Hepatocyte (in vitro differentiated cells): ENCODE data around the gene BAIAP3. TPM values are rescaled to one million over a fixed set of nuclear protein-coding genes. Genes with fewer than 3 reads are reported as not detected.

Experiments used
- DNase-seq: peaks from one replicate; pipeline ENCODE4 v3.0.0-alpha.2; 2016; ENCODE audit warnings: low spot score
- H2AFZ ChIP-seq: fragments of 200-600 bp; sonication (generic); 2 replicates; pipeline ENCODE4 v1.6.0; 2016; ENCODE audit warnings: antibody characterized with exemption, mild to moderate bottlenecking
- H3K27ac ChIP-seq: fragments of 200-600 bp; sonication (generic); 2 replicates; pipeline ENCODE4 v1.5.1; 2016; ENCODE audit warnings: mild to moderate bottlenecking
- H3K27me3 ChIP-seq: fragments of 200-600 bp; sonication (generic); 2 replicates; pipeline ENCODE4 v1.6.1; 2016
- H3K36me3 ChIP-seq: fragments of 200-600 bp; sonication (generic); replicated peaks from 2 replicates; pipeline ENCODE4 v1.5.1; 2016; ENCODE audit warnings: low read depth; ENCODE audit not compliant: insufficient read depth
- H3K4me1 ChIP-seq: fragments of 200-600 bp; sonication (generic); 2 replicates; pipeline ENCODE4 v1.5.1; 2016; ENCODE audit warnings: mild to moderate bottlenecking, moderate library complexity; ENCODE audit not compliant: insufficient read depth
- H3K4me2 ChIP-seq: fragments of 200-600 bp; sonication (generic); 2 replicates; pipeline ENCODE4 v1.6.0; 2016
- H3K4me3 ChIP-seq: fragments of 200-600 bp; sonication (generic); 2 replicates; pipeline ENCODE4 v1.5.1; 2016; ENCODE audit warnings: mild to moderate bottlenecking
- H3K79me2 ChIP-seq: fragments of 200-600 bp; sonication (generic); 2 replicates; pipeline ENCODE4 v1.6.0; 2017; ENCODE audit warnings: mild to moderate bottlenecking
- H3K9me2 ChIP-seq: fragments of 200-600 bp; sonication (generic); replicated peaks from 2 replicates; pipeline ENCODE4 v1.6.0; 2017; ENCODE audit warnings: mild to moderate bottlenecking; ENCODE audit not compliant: insufficient read depth
- H3K9me3 ChIP-seq: fragments of 200-600 bp; sonication (generic); 2 replicates; pipeline ENCODE4 v1.5.1; 2016; ENCODE audit warnings: low read depth, mild to moderate bottlenecking
- H4K20me1 ChIP-seq: fragments of 200-600 bp; sonication (generic); 2 replicates; pipeline ENCODE4 v1.6.0; 2016; ENCODE audit warnings: mild to moderate bottlenecking; ENCODE audit not compliant: insufficient read depth, poor library complexity, severe bottlenecking
- CTCF ChIP-seq: fragments of 200-600 bp; sonication (generic); IDR thresholded peaks from 2 replicates; pipeline ENCODE4 v1.5.1; 2016; ENCODE audit warnings: antibody characterized with exemption, mild to moderate bottlenecking; ENCODE audit not compliant: poor library complexity
- EZH2 ChIP-seq: fragments of 200-600 bp; sonication (generic); IDR thresholded peaks from 2 replicates; pipeline ENCODE4 v1.6.1; 2016; ENCODE audit warnings: antibody characterized with exemption, mild to moderate bottlenecking, borderline replicate concordance
- EZH2phosphoT487 ChIP-seq: fragments of 200-600 bp; sonication (generic); IDR thresholded peaks from one replicate; pipeline ENCODE4 v1.6.1; 2018; ENCODE audit warnings: antibody characterized with exemption, mild to moderate bottlenecking, low read depth, moderate library complexity; ENCODE audit not compliant: unreplicated experiment, severe bottlenecking
- WGBS: methylation state at CpG from one replicate; pipeline ENCODE4 v1.1.6; 2016; ENCODE audit warnings: low lambda C conversion rate; ENCODE audit errors: missing lambda C conversion rate; 5-methylcytosine and 5-hydroxymethylcytosine counted together
- polyA plus RNA-seq: library from polyadenylated mRNA; unstranded; fragments of >200 nt; fragmentation: Nextera tagmentation; extraction: Ambion mirVana; gene quantifications from 2 replicates; pipeline ENCODE4 v1.2.1, GENCODE V29; 2016
- total RNA-seq: library from RNA; depleted of rRNA; stranded (reverse); fragments of >200 nt; gene quantifications from 2 replicates; pipeline ENCODE4 v1.2.3, GENCODE V29; 2014

BAIAP3 gene
- total and polyA plus RNA-seq, 2 experiments from 2014 or later: 2.4 to 3.0 TPM

- TF ChIP-seq EZH2phosphoT487: no peak
- TF ChIP-seq EZH2: no peak
- no peak for TF ChIP-seq CTCF
- H3K27me3 ChIP-seq: no peaks in the 10 kb centered on the region
- peaks cover 5% of the 10 kb centered on the region for H3K4me1 ChIP-seq
- H3K79me2 ChIP-seq: no peaks in the 10 kb centered on the region
- no peak for DNase-seq
- no peak overlapping the region for H2AFZ ChIP-seq
- no peaks in the 10 kb centered on the region for H3K9me3 ChIP-seq
- WGBS: 100% methylated on average over 3 of the region's 18 CpGs
- no peak overlapping the region for H3K27ac ChIP-seq
- H3K36me3 ChIP-seq: no peaks in the 10 kb centered on the region
- H3K4me2 ChIP-seq: no peak overlapping the region
- no peaks in the 10 kb centered on the region for H3K9me2 ChIP-seq
- no peak overlapping the region for H3K4me3 ChIP-seq
- peaks cover 7% of the 10 kb centered on the region for H4K20me1 ChIP-seq
These were observed 50.1 kb downstream of the BAIAP3 start for GRCh38 chr16:1383556-1383955.

DNA sequence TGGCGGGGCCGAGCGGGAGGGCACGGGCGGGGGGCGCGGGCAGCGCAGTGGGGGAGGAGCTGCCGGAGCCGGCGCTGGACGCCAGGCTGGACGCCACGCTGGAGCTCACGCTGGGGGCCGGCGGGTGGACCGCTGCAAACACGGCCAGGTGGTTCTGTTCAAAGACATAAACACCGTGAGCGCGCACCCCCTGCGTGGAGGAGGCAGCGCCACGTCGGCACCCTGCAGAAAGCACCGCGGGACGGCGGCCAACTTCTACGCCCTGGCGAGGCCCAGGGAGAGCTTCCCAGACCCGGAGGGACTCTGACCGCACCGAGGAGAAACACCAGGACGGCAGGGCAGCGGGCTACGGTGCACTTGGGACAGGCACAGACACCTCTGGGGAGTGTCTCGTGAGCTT lies 51.8 kb downstream of the BAIAP3 start:
- H2AFZ ChIP-seq: no peak overlapping the region
- no peaks in the 10 kb centered on the region for H3K27me3 ChIP-seq
- H4K20me1 ChIP-seq: no peaks in the 10 kb centered on the region
- no peak overlapping the region for H3K27ac ChIP-seq
- TF ChIP-seq CTCF (no peak), EZH2 (no peak), EZH2phosphoT487 (no peak)
- no peaks in the 10 kb centered on the region for H3K9me2 ChIP-seq
- no peaks in the 10 kb centered on the region for H3K79me2 ChIP-seq
- no peak overlapping the region for H3K4me2 ChIP-seq
- H3K9me3 ChIP-seq: no peaks in the 10 kb centered on the region
- 96% methylated on average over 24 of the region's 39 CpGs for WGBS
- H3K36me3 ChIP-seq: no peaks in the 10 kb centered on the region
- DNase-seq: no peak
- no peak overlapping the region for H3K4me3 ChIP-seq
- no peaks in the 10 kb centered on the region for H3K4me1 ChIP-seq

GRCh38 chr16:1387331-1387730 lies 53.9 kb downstream of the BAIAP3 start:
- H3K9me3 ChIP-seq: no peaks in the 10 kb centered on the region
- H3K27me3 ChIP-seq: no peaks in the 10 kb centered on the region
- 91% methylated on average over 10 of the region's 16 CpGs for WGBS
- no peaks in the 10 kb centered on the region for H3K79me2 ChIP-seq
- no peaks in the 10 kb centered on the region for H3K4me1 ChIP-seq
- H3K4me2 ChIP-seq: no peak overlapping the region
- H2AFZ ChIP-seq: no peak overlapping the region
- H3K9me2 ChIP-seq: no peaks in the 10 kb centered on the region
- no peak overlapping the region for H3K27ac ChIP-seq
- TF ChIP-seq CTCF (no peak), EZH2phosphoT487 (no peak), EZH2 (no peak)
- H3K4me3 ChIP-seq: no peak overlapping the region
- H3K36me3 ChIP-seq: no peaks in the 10 kb centered on the region
- no peaks in the 10 kb centered on the region for H4K20me1 ChIP-seq
- no peak for DNase-seq

DNA sequence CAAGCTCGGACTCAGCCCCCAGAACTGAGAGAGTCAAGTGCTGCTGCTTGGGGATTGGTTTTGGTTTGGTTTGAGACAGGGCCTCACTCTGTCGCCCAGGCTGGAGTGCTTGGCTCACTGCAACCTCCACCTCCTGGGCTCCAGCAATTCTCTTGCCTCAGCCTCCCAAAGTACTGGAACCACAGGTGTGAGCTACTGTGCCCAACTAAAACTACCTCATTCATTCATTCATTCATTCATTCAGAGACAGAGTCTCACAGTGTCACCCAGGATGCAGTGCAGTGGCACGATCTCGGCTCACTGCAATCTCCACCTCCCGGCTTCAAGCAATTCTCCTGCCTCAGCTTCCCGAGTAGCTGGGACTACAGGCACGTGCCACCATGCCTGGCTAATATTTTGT lies 56.3 kb downstream of the BAIAP3 start:
- Histone ChIP-seq H3K4me1 (no peaks in the 10 kb centered on the region), H2AFZ (no peak overlapping the region), H3K27me3 (no peaks in the 10 kb centered on the region), H3K27ac (no peak overlapping the region), H4K20me1 (no peaks in the 10 kb centered on the region), H3K9me2 (no peaks in the 10 kb centered on the region), H3K4me2 (no peak overlapping the region), H3K36me3 (no peaks in the 10 kb centered on the region), H3K9me3 (no peaks in the 10 kb centered on the region), H3K4me3 (no peak overlapping the region), H3K79me2 (no peaks in the 10 kb centered on the region)
- TF ChIP-seq EZH2phosphoT487: no peak
- TF ChIP-seq CTCF: no peak
- TF ChIP-seq EZH2: no peak
- no peak for DNase-seq
- over 99% methylated on average over 7 of the region's 7 CpGs for WGBS
